Effector memory CD8-positive, alpha-beta T cell (primary cell): ENCODE data around the gene PAN3.

ENCODE experiments used
- ATAC-seq: fragments of 150-1000 bp; cut with Tn5 transposase; replicated peaks from 2 replicates; pipeline ENCODE4 v1.10.0; 2021; ENCODE audit warnings: mild to moderate bottlenecking, moderate library complexity
- DNase-seq, 3 experiments: peaks; one replicate each; pipeline ENCODE4 v3.0.0; 2021
- H3K27ac Mint-ChIP-seq, 2 donors: one replicate each; pipeline ENCODE4 v1.8.0; 2022; ENCODE audit warnings: mild to moderate bottlenecking in 2 of 2, mixed read lengths in 2 of 2, moderate library complexity in 2 of 2
- H3K27me3 Mint-ChIP-seq, 2 donors: one replicate each; pipeline ENCODE4 v1.8.0; 2022; ENCODE audit warnings: mixed read lengths in 2 of 2
- H3K36me3 Mint-ChIP-seq: one replicate; pipeline ENCODE4 v1.8.0; 2022; ENCODE audit warnings: mild to moderate bottlenecking, moderate library complexity, mixed read lengths; ENCODE audit not compliant: insufficient read depth
- H3K4me1 Mint-ChIP-seq, 2 donors: one replicate each; pipeline ENCODE4 v1.8.0; 2022; ENCODE audit warnings: low read depth in 2 of 2, mixed read lengths in 2 of 2
- H3K4me3 Mint-ChIP-seq, 2 donors: one replicate each; pipeline ENCODE4 v1.8.0; 2022; ENCODE audit warnings: mild to moderate bottlenecking in 2 of 2, mixed read lengths in 2 of 2, moderate library complexity in 2 of 2
- H3K9me3 Mint-ChIP-seq, 2 donors: one replicate each; pipeline ENCODE4 v1.8.0; 2022; ENCODE audit warnings: mixed read lengths in 2 of 2

The PAN3 gene

DNA sequence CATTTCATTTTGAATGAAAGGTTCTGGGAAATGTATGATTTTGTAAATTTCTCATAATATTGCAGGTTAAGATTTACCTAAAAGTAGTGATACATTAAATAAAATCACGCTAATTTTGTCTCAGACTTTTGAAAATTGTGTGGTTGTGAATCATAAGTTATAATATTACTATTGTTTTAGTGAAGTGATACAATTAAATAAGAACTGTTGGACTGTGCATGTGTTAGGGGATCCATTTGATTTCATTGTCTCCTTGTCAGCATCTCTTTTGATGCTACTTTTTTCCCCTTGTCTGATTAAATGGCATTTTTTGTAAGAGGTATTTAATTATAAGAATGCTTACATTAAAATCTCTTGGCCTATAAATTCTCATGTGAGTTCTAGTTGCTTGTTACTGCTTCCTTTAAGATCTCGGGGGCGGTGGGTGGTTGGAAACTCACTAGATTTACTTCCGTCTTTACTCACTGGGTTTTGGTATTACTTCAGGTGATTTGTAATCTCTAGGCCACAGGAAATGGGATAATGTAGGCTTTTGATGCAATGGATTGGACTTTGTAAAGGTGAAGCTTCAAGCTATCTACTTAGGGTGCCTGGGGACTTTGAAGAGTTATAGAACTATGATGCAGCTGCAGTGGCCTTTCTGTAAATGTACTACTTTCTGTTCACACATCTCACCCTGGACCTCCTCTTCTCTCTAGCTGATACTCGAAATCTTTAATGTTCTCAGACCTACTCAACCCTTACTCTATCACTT is 66.5 kb downstream of the PAN3 start:
- H3K4me1 Mint-ChIP-seq: peaks cover 15 to 41% of the 10 kb centered on the region in 2 donors
- peaks cover 33% of the 10 kb centered on the region for H3K36me3 Mint-ChIP-seq
- no peak for DNase-seq

DNA sequence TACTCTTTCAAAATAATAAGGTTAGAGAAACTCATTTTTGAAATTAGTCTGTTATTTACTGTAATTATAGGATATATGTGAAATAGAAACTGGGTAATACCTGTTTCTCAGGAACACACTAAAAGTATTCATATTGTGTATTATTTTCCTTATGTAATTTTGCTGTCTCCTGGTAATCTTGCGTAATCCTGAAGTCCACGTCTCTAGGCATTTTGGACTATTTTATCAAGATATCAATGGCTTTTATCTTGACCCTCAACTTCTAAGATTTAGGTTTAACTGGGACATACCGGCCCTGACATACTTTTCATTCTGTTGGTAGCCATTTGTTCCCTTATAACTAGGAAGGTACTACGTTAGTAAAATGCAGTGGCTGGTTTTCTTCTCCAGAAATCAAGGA is 80.3 kb downstream of the PAN3 start:
- no peaks in the 10 kb centered on the region for H3K27me3 Mint-ChIP-seq
- DNase-seq (no peak), ATAC-seq (no peak)
- H3K36me3 Mint-ChIP-seq: peaks cover 12% of the 10 kb centered on the region
- H3K9me3 Mint-ChIP-seq: no peaks in the 10 kb centered on the region
- peaks cover 2 to 11% of the 10 kb centered on the region in 2 donors for H3K4me1 Mint-ChIP-seq
- H3K4me3 Mint-ChIP-seq: no peak overlapping the region
- H3K27ac Mint-ChIP-seq: peak overlapping the region in 1 of 2 donors; percentile 28

More for the DNA sequence above, 66.5 kb downstream of the PAN3 start:
- no peak for ATAC-seq
- Mint-ChIP-seq H3K27me3 (no peaks in the 10 kb centered on the region), H3K9me3 (no peaks in the 10 kb centered on the region), H3K27ac (peak overlapping the region in 1 of 2 donors; percentile 33), H3K4me3 (no peak overlapping the region)

DNA sequence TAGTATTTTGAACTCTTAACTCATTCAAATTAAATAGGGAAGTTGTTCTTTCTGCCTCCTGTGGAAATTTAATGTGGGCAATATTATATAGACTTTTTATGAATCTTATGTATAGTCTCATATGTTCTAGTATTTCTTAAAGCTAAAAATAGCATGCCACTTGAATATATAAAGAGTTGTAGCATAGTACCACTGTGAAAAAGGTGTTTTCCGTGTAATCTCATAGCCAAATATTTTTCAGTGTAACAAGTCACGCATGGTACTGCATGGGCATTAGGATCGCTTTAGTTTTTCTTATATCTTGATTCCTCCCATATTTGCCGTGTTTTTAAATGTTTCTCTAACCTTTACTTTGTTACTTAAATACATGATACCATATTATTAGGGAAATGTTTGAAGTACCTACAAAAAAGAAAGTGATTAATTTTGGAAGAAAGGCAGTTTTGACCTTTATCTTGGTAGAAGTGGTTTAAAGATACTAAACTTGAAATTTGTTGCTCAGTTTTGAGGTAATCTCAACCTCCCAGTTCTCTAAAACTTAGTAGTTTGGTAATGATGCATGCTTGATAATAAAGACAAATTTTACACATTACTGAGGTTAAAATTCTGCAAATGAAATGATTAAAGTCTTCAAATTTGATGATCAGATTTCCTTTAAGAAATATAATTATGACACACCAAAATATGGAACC is 81.2 kb downstream of the PAN3 start:
- ATAC-seq: no peak
- Mint-ChIP-seq H3K4me3 (no peak overlapping the region), H3K27me3 (no peaks in the 10 kb centered on the region), H3K36me3 (peaks cover 15% of the 10 kb centered on the region), H3K27ac (peak overlapping the region in 1 of 2 donors; percentile 28), H3K9me3 (no peaks in the 10 kb centered on the region), H3K4me1 (peaks cover 2 to 7% of the 10 kb centered on the region in 2 donors)
- no peak for DNase-seq

DNA sequence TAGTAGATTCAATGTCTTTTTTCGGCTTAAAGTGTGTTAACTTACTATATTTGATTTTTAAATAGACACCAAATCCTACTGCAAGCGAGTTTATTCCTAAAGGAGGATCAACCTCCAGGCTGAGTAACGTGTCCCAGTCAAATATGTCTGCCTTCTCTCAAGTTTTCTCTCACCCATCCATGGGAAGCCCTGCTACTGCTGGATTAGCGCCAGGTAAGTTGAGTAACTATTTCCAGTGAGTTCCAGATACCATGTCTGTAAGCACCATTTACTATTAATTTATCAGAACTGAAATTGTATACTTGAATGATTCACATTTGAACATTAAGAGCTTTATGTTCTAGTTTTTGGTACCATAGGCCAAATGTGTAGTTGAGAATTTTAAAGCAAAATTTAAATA is 81.8 kb downstream of the PAN3 start:
- no peak for ATAC-seq

DNA sequence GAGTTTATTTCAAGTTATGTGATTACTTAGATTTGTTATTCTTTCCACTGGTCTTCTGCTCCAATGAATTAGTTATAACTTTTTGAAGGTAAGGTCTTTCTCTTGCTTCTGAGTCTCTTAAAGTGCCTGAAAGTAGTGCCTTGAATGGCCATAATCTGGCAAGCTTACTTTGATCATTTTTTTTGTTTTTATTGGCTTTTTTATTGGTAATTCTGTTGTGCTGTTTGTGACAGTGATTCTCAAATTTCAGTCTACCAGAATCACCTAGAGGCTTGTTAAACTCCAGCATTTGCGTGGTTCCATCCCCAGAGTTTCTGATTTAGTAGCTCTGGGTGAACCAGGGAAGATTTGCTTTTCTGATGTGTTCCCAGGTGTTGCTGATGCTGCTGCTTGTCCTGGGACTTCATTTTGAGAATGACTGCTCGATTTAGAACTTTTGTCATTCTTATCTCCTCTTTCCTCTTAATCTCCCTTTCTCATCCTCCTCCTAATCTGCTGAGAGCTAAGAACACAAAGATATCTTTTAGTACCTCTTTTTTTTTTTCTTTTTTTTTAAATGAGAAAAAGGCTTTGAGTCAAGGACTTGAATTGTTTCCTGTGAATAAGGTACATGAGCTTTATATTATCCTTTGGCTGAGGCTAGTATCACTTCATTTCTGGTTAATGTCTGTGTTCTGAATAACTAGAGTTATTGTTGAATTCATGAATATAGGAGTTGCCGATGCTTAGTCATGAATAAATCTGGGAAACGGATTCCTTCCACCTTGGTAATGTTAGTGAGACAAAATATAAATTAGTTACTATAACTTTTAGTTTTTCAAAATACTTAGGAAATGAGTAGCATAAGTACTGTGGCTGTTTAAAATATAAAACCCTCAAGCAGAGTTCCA is 91.4 kb downstream of the PAN3 start:
- no peak overlapping the region for H3K4me3 Mint-ChIP-seq
- no peak for ATAC-seq
- H3K27me3 Mint-ChIP-seq: no peaks in the 10 kb centered on the region
- H3K36me3 Mint-ChIP-seq: peaks cover 13% of the 10 kb centered on the region
- H3K4me1 Mint-ChIP-seq: peaks cover 5 to 21% of the 10 kb centered on the region in 2 donors
- no peak for DNase-seq
- H3K27ac Mint-ChIP-seq: peak overlapping the region; percentile 33 to 49
- no peaks in the 10 kb centered on the region for H3K9me3 Mint-ChIP-seq

More for the DNA sequence above, 81.8 kb downstream of the PAN3 start:
- no peak for DNase-seq
- Mint-ChIP-seq H3K9me3 (no peaks in the 10 kb centered on the region), H3K27me3 (no peaks in the 10 kb centered on the region), H3K4me3 (no peak overlapping the region), H3K27ac (no peak overlapping the region), H3K36me3 (peaks cover 17% of the 10 kb centered on the region), H3K4me1 (peaks cover 2 to 4% of the 10 kb centered on the region in 2 donors)

DNA sequence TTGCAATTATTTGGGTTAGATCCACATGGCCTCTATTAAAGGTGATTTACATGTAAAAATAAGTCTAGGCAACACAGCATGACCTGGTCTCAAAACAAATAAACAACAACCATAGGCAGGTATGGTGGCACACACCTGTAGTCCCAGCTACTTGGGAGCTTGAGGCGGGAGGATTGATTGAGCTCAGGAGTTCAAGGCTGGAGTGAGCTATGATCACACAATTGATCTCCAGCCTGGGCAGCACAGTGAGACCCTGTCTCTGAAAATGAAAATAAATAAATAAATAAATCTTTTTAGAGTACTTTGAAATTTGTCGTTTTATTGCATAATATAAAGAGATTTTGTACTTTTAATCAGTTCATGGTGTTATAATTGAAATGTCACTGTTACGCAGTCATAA is 93.3 kb downstream of the PAN3 start:
- no peak for ATAC-seq
- H3K36me3 Mint-ChIP-seq: peaks cover 13% of the 10 kb centered on the region

DNA sequence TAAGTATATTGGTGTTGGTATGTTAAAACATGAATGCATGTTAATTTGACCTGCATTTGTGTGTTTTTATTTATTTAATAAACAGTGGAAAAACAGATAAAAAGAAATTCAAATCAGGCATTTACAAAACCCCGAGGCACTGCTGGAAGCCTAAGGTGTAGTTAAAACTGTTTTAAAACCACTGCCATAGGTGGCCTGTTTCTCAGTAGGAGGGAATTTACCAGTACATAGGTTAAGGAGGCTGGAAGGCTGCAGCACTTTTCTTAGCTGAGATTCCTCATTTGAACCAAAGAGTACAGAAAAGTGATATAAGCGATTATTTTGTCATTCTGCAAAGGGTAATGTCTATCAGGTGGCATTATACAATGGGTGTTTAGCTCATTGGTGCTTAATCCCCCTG is 99.6 kb downstream of the PAN3 start:
- peaks cover 2 to 20% of the 10 kb centered on the region in 2 donors for H3K4me1 Mint-ChIP-seq
- H3K4me3 Mint-ChIP-seq: no peak overlapping the region
- H3K27ac Mint-ChIP-seq: peak overlapping the region in 1 of 2 donors; percentile 65
- DNase-seq: no peak
- H3K9me3 Mint-ChIP-seq: no peaks in the 10 kb centered on the region
- no peaks in the 10 kb centered on the region for H3K27me3 Mint-ChIP-seq
- no peak for ATAC-seq
- peaks cover 20% of the 10 kb centered on the region for H3K36me3 Mint-ChIP-seq

More for the DNA sequence above, 93.3 kb downstream of the PAN3 start:
- Mint-ChIP-seq H3K4me1 (peaks cover 5 to 25% of the 10 kb centered on the region in 2 donors), H3K27me3 (no peaks in the 10 kb centered on the region), H3K9me3 (no peaks in the 10 kb centered on the region), H3K4me3 (no peak overlapping the region), H3K27ac (no peak overlapping the region)
- DNase-seq: no peak

DNA sequence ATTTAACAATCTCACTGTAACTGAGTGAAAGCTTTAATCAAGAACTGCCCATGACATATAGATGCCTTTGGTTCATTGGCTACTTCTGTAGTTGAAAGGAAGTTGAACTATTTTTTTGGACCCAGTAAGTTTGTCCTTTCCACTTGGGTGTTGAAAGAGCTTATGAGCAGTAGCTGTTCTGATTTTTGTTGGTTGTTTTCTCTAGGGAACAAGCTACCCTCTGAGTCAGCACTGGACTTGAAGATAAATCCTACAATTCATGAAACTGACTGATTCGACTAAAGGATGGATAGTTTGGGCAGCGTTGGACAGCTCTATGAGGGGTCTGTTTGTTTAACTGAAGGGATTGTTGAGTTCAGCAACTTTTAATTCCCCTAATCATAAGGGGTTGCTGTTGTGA is 101.0 kb downstream of the PAN3 start:
- Mint-ChIP-seq H3K27ac (no peak overlapping the region), H3K36me3 (peaks cover 28% of the 10 kb centered on the region), H3K4me1 (peaks cover 2 to 20% of the 10 kb centered on the region in 2 donors)

DNA sequence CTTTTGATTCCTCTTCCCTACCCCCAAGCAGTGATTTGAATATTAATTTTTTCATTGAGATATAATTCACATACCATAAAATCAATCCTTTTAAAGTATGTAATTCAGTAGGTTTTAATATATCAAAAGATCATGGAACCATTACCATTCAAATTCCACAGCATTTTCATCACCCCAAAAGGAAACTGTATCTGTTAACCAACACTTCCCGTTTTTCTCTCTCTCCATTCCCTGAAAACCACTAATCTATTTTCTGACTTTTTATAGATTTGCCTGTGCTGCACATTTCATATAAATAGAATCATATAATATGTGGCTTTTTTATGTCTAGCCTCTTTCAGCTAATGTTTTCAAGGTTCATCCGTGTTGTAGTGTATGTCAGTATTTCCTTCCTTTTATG is 107.1 kb downstream of the PAN3 start:
- peak overlapping the region in 1 of 2 donors; percentile 55 for H3K27ac Mint-ChIP-seq
- peaks cover 40% of the 10 kb centered on the region for H3K36me3 Mint-ChIP-seq
- DNase-seq (no peak), ATAC-seq (no peak)
- H3K4me3 Mint-ChIP-seq: no peak overlapping the region
- H3K27me3 Mint-ChIP-seq: no peaks in the 10 kb centered on the region
- H3K4me1 Mint-ChIP-seq: peaks cover 13 to 54% of the 10 kb centered on the region in 2 donors
- no peaks in the 10 kb centered on the region for H3K9me3 Mint-ChIP-seq

More for the DNA sequence above, 101.0 kb downstream of the PAN3 start:
- ATAC-seq: no peak
- Mint-ChIP-seq H3K27me3 (no peaks in the 10 kb centered on the region), H3K9me3 (no peaks in the 10 kb centered on the region), H3K4me3 (no peak overlapping the region)
- no peak for DNase-seq

DNA sequence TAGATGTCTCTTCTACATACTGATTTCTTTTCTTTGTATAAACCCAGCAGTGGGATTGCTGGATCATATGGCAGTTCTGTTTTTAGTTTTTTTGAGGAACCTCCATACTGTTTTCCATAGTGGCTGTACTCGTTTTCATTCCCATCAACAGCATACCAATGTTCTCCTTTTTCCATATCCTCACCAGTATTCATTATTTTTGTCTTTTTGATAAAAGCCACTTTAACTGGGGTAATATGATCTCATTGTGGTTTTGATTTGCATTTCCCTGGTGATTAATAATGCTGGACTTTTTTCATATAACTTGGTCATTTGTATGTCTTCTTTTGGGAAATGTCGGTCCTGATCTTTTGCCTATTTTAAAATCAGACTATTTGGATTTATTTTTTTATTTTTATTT is 108.5 kb downstream of the PAN3 start:
- H3K4me1 Mint-ChIP-seq: peaks cover 18 to 59% of the 10 kb centered on the region in 2 donors
- H3K27ac Mint-ChIP-seq: peak overlapping the region in 1 of 2 donors; percentile 55
- H3K36me3 Mint-ChIP-seq: peaks cover 41% of the 10 kb centered on the region

DNA sequence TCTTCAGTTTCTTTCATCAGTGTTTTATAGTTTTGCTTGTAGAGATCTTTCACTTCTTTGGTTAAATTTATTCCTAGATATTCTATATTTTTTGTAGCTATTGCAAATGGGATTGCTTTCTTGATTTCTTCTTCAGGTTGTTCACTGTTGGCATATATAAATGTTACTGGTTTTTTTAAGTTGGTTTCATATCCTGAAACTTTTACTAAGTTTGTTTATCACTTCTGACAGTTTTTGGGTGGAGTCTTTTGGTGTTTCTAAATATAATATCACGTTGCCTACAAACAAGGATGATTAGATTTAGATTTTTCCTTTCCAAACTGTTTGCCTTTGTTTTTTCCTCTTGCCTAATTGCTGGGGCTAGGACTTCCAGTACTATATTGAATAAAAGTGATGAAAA is 109.7 kb downstream of the PAN3 start:
- no peak overlapping the region for H3K4me3 Mint-ChIP-seq
- H3K9me3 Mint-ChIP-seq: no peaks in the 10 kb centered on the region
- H3K27ac Mint-ChIP-seq: peak overlapping the region in 1 of 2 donors; percentile 17
- ATAC-seq (no peak), DNase-seq (no peak)
- H3K4me1 Mint-ChIP-seq: peaks cover 18 to 52% of the 10 kb centered on the region in 2 donors
- peaks cover 40% of the 10 kb centered on the region for H3K36me3 Mint-ChIP-seq
- H3K27me3 Mint-ChIP-seq: no peaks in the 10 kb centered on the region

More for the DNA sequence above, 108.5 kb downstream of the PAN3 start:
- DNase-seq: no peak
- ATAC-seq: no peak
- no peaks in the 10 kb centered on the region for H3K27me3 Mint-ChIP-seq
- no peaks in the 10 kb centered on the region for H3K9me3 Mint-ChIP-seq
- no peak overlapping the region for H3K4me3 Mint-ChIP-seq

DNA sequence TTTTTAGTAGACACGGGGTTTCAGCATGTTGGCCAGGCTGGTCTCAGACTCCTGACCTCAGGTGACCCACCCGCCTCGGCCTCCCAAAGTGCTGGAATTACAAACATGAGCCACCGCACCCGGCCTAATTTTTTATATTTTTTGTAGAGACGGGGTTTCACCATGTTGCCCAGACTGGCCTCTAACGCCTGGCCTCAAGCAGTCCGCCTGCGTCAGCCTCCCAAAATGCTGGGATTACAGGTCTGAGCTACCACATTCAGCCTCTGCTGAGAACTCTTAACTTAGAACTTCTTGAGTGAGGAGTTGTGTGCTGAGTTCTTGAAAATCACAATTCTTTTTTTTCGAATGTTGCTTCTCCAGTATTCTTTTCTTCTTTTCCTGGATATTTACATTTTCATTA is 112.2 kb downstream of the PAN3 start:
- Mint-ChIP-seq H3K4me1 (peaks cover 24 to 57% of the 10 kb centered on the region in 2 donors), H3K9me3 (no peaks in the 10 kb centered on the region), H3K4me3 (peak overlapping the region in 1 of 2 donors; percentile 20), H3K27ac (peak overlapping the region in 1 of 2 donors; percentile 28), H3K27me3 (no peaks in the 10 kb centered on the region), H3K36me3 (peaks cover 27% of the 10 kb centered on the region)
- ATAC-seq (no peak), DNase-seq (no peak)

DNA sequence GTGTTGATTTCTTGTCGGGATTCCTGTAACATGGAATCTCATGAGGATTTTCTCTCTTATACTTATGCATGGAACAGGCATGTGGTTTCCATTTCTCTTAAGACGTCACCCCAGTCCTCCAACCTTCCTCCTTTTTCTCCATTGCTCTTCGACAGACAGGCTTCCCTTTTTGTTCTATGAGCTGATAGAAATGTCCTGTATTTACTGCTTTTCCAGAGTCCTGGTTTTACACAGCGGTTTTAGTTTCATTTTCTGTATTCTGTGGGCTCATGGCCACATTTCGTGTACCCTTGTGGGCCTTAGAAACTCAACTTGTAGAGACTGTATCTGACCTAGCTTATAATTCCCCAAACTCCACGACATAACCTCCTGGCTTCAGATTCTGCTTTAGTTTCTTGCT is 113.1 kb downstream of the PAN3 start:
- Mint-ChIP-seq H3K36me3 (peaks cover 33% of the 10 kb centered on the region), H3K27ac (peak overlapping the region; percentile 44 to 70), H3K4me1 (peaks cover 22 to 54% of the 10 kb centered on the region in 2 donors), H3K27me3 (no peaks in the 10 kb centered on the region), H3K9me3 (no peaks in the 10 kb centered on the region), H3K4me3 (peak overlapping the region in 1 of 2 donors; percentile 20)
- ATAC-seq: no peak
- DNase-seq: no peak
